Bronchial epithelial cell (primary cell): Measurements from ENCODE around the gene FAM76B. TPM values are rescaled to one million over a fixed set of nuclear protein-coding genes. Genes with fewer than 3 reads are reported as not detected.
A peak's percentile ranks its signal among the peaks of the same experiment; 100 is the strongest.

Experiments used
- DNase-seq: peaks from one replicate; pipeline ENCODE4 v3.0.0-alpha.2; 2010; ENCODE audit warnings: low read depth
- FAIRE-seq: peaks from 2 replicates; lab custom pipeline; 2011; peaks lifted over from hg19 to GRCh38; lab: Jason Lieb, UNC
- H3K27me3 ChIP-seq: 2 replicates; pipeline ENCODE4 v1.5.1; 2011; ENCODE audit warnings: low read length; ENCODE audit not compliant: control insufficient read depth, insufficient read depth
- H3K36me3 ChIP-seq: 2 replicates; pipeline ENCODE4 v1.5.1; 2011; ENCODE audit warnings: low read length; ENCODE audit not compliant: control insufficient read depth, insufficient read depth
- H3K4me3 ChIP-seq: 2 replicates; pipeline ENCODE4 v1.5.1; 2011; ENCODE audit warnings: mild to moderate bottlenecking, low read depth, low read length, control low read depth
- CTCF ChIP-seq: IDR thresholded peaks from 2 replicates; pipeline ENCODE4 v1.5.1; 2011; ENCODE audit warnings: mild to moderate bottlenecking, moderate library complexity, low read length, control low read depth, inconsistent platforms; ENCODE audit not compliant: insufficient read depth, severe bottlenecking
- total RNA-seq: library from RNA; depleted of rRNA; stranded (reverse); fragments of >200 nt; gene quantifications from 2 replicates; pipeline ENCODE4 v1.2.1, GENCODE V29; 2014

Gene FAM76B
- total RNA-seq, 1 donor from 2014 or later = 22.9 TPM

- H3K27me3 ChIP-seq = no peaks in the 10 kb centered on the region
- no peak for TF ChIP-seq CTCF
- no peak overlapping the region for H3K4me3 ChIP-seq
- peaks cover 3% of the 10 kb centered on the region for H3K36me3 ChIP-seq
- FAIRE-seq (no peak), DNase-seq (no peak)
Observed at GRCh38 chr11:95776859-95777258, 12.7 kb downstream of the FAM76B start.

GRCh38 chr11:95768521-95768920, 21.1 kb downstream of the FAM76B start:
- no peak for TF ChIP-seq CTCF
- DNase-seq (no peak), FAIRE-seq (no peak)
- H3K36me3 ChIP-seq = no peaks in the 10 kb centered on the region
- no peak overlapping the region for H3K4me3 ChIP-seq
- H3K27me3 ChIP-seq = no peaks in the 10 kb centered on the region

GRCh38 chr11:95767498-95767897, 22.1 kb downstream of the FAM76B start:
- Histone ChIP-seq H3K4me3 (no peak overlapping the region), H3K36me3 (no peaks in the 10 kb centered on the region), H3K27me3 (no peaks in the 10 kb centered on the region)
- DNase-seq (peak; percentile 85), FAIRE-seq (no peak)
- no peak for TF ChIP-seq CTCF

GRCh38 chr11:95766701-95767100, 22.9 kb downstream of the FAM76B start:
- no peaks in the 10 kb centered on the region for H3K27me3 ChIP-seq
- DNase-seq (no peak), FAIRE-seq (no peak)
- TF ChIP-seq CTCF = no peak
- H3K4me3 ChIP-seq = no peak overlapping the region
- H3K36me3 ChIP-seq = no peaks in the 10 kb centered on the region

GRCh38 chr11:95764267-95764898, 25.2 kb downstream of the FAM76B start:
- no peak for FAIRE-seq
- H3K36me3 ChIP-seq = no peaks in the 10 kb centered on the region
- peak; percentile 24 for TF ChIP-seq CTCF
- DNase-seq = peak; percentile 51
- H3K27me3 ChIP-seq = no peaks in the 10 kb centered on the region
- H3K4me3 ChIP-seq = no peak overlapping the region

- no peaks in the 10 kb centered on the region for H3K27me3 ChIP-seq
- DNase-seq (no peak), FAIRE-seq (no peak)
- TF ChIP-seq CTCF = no peak
- no peaks in the 10 kb centered on the region for H3K36me3 ChIP-seq
- H3K4me3 ChIP-seq = no peak overlapping the region
Observed at GRCh38 chr11:95762534-95762933, 27.0 kb downstream of the FAM76B start.
